Neural progenitor cell (in vitro differentiated cells): ENCODE measurements around the gene AP2M1. TPM values are rescaled to one million over a fixed set of nuclear protein-coding genes. Genes with fewer than 3 reads are reported as not detected.

Experiments
- DNase-seq: peaks from one replicate; pipeline ENCODE4 v3.0.0-alpha.2; 2016; ENCODE audit warnings: low spot score
- H2AFZ ChIP-seq: fragments of 200-600 bp; sonication (generic); replicated peaks from 2 replicates; pipeline ENCODE4 v1.6.1; 2016; ENCODE audit warnings: antibody characterized with exemption
- H3F3A ChIP-seq: fragments of 200-600 bp; sonication (generic); 2 replicates; pipeline ENCODE4 v1.6.1; 2016; ENCODE audit warnings: antibody characterized with exemption, low read depth
- H3K27ac ChIP-seq: fragments of 200-600 bp; sonication (generic); 2 replicates; pipeline ENCODE4 v1.5.1; 2016; ENCODE audit warnings: mild to moderate bottlenecking
- H3K27me3 ChIP-seq: fragments of 200-600 bp; sonication (generic); 2 replicates; pipeline ENCODE4 v1.6.1; 2016; ENCODE audit warnings: mild to moderate bottlenecking, moderate library complexity
- H3K36me3 ChIP-seq: fragments of 200-600 bp; sonication (generic); 2 replicates; pipeline ENCODE4 v1.5.1; 2016
- H3K4me1 ChIP-seq: fragments of 200-600 bp; sonication (generic); 2 replicates; pipeline ENCODE4 v1.6.1; 2016; ENCODE audit warnings: mixed run types
- H3K4me2 ChIP-seq: fragments of 200-600 bp; sonication (generic); 2 replicates; pipeline ENCODE4 v1.6.1; 2016
- H3K4me3 ChIP-seq: fragments of 200-600 bp; sonication (generic); 2 replicates; pipeline ENCODE4 v1.5.1; 2016
- H3K79me2 ChIP-seq: fragments of 200-600 bp; sonication (generic); 2 replicates; pipeline ENCODE4 v1.6.1; 2016; ENCODE audit warnings: low read depth
- H3K9ac ChIP-seq: fragments of 200-600 bp; sonication (generic); 2 replicates; pipeline ENCODE4 v1.6.1; 2016
- H3K9me3 ChIP-seq: fragments of 200-600 bp; sonication (generic); 2 replicates; pipeline ENCODE4 v1.5.1; 2016; ENCODE audit warnings: low read depth
- H4K20me1 ChIP-seq: fragments of 200-600 bp; sonication (generic); 2 replicates; pipeline ENCODE4 v1.6.1; 2016; ENCODE audit warnings: low read depth
- H3K27ac Mint-ChIP-seq: 3 replicates; pipeline ENCODE4 v1.8.0; 2021; ENCODE audit warnings: mixed read lengths
- H3K27me3 Mint-ChIP-seq: 2 replicates; pipeline ENCODE4 v1.8.0; 2022; ENCODE audit warnings: low read depth, mild to moderate bottlenecking, inconsistent platforms, moderate library complexity, mixed read lengths; ENCODE audit not compliant: insufficient read depth
- H3K36me3 Mint-ChIP-seq: 3 replicates; pipeline ENCODE4 v1.8.0; 2021; ENCODE audit warnings: mixed read lengths
- H3K4me1 Mint-ChIP-seq: 3 replicates; pipeline ENCODE4 v1.8.0; 2021; ENCODE audit warnings: mixed read lengths
- H3K4me3 Mint-ChIP-seq: 3 replicates; pipeline ENCODE4 v1.8.0; 2021; ENCODE audit warnings: mild to moderate bottlenecking, moderate library complexity, mixed read lengths
- H3K9me3 Mint-ChIP-seq: 3 replicates; pipeline ENCODE4 v1.8.0; 2020; ENCODE audit warnings: mixed read lengths
- EZH2 ChIP-seq: fragments of 200-600 bp; sonication (generic); IDR thresholded peaks from 2 replicates; pipeline ENCODE4 v1.6.1; 2017; ENCODE audit warnings: antibody characterized with exemption, mild to moderate bottlenecking, moderate library complexity
- EZH2phosphoT487 ChIP-seq: fragments of 200-600 bp; sonication (generic); IDR thresholded peaks from 2 replicates; pipeline ENCODE4 v1.6.1; 2017; ENCODE audit warnings: antibody characterized with exemption
- total RNA-seq: library from RNA; depleted of rRNA; stranded (reverse); fragments of >200 nt; gene quantifications from 2 replicates; pipeline ENCODE4 v1.2.3, GENCODE V29; 2015; ENCODE audit warnings: low replicate concordance
- TF ChIP-seq, protein P1 (sequence below): fragments of 200-600 bp; sonication (generic); IDR thresholded peaks from 2 replicates; pipeline ENCODE4 v1.5.1; 2017; ENCODE audit warnings: antibody characterized with exemption, mild to moderate bottlenecking

Gene AP2M1
- total RNA-seq, 1 donor from 2014 or later, result 309 TPM

DNA sequence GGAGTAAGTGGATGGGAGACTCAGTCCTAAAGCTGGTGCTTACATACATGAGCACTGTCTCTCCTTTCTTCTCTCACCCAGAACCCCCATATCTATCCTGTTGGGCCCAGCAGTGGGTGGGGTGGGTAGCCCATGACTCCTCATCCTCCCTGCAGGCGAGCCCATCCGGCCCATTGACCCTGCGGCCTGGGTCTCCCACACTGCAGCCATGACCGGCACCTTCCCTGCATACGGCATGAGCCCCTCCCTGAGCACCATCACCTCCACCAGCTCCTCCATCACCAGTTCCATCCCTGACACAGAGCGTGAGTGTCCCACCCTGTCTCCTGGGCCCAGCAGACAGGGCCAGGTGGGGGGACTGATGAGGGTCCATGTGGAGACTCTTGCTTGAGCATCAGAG lies 8.0 kb upstream of the AP2M1 start:
- H3K9ac ChIP-seq, result no peak overlapping the region
- Mint-ChIP-seq H3K36me3 (peaks cover 31% of the 10 kb centered on the region), H3K9me3 (no peaks in the 10 kb centered on the region), H3K4me3 (no peak overlapping the region), H3K27me3 (no peaks in the 10 kb centered on the region), H3K27ac (no peak overlapping the region), H3K4me1 (peaks cover under 1% of the 10 kb centered on the region)
- no peak overlapping the region for H3K4me3 ChIP-seq
- no peaks in the 10 kb centered on the region for H3K27me3 ChIP-seq
- no peaks in the 10 kb centered on the region for H3K36me3 ChIP-seq
- H3K4me2 ChIP-seq, result no peak overlapping the region
- peaks cover 10% of the 10 kb centered on the region for H3K79me2 ChIP-seq
- no peak for DNase-seq
- peaks cover 19% of the 10 kb centered on the region for H4K20me1 ChIP-seq
- no peaks in the 10 kb centered on the region for H3F3A ChIP-seq
- no peak for TF ChIP-seq EZH2
- TF ChIP-seq, protein P1, sequence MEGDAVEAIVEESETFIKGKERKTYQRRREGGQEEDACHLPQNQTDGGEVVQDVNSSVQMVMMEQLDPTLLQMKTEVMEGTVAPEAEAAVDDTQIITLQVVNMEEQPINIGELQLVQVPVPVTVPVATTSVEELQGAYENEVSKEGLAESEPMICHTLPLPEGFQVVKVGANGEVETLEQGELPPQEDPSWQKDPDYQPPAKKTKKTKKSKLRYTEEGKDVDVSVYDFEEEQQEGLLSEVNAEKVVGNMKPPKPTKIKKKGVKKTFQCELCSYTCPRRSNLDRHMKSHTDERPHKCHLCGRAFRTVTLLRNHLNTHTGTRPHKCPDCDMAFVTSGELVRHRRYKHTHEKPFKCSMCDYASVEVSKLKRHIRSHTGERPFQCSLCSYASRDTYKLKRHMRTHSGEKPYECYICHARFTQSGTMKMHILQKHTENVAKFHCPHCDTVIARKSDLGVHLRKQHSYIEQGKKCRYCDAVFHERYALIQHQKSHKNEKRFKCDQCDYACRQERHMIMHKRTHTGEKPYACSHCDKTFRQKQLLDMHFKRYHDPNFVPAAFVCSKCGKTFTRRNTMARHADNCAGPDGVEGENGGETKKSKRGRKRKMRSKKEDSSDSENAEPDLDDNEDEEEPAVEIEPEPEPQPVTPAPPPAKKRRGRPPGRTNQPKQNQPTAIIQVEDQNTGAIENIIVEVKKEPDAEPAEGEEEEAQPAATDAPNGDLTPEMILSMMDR, result no peak
- TF ChIP-seq EZH2phosphoT487, result no peak
- no peak overlapping the region for H3K27ac ChIP-seq
- no peaks in the 10 kb centered on the region for H3K4me1 ChIP-seq
- no peaks in the 10 kb centered on the region for H3K9me3 ChIP-seq
- H2AFZ ChIP-seq, result no peak overlapping the region

DNA sequence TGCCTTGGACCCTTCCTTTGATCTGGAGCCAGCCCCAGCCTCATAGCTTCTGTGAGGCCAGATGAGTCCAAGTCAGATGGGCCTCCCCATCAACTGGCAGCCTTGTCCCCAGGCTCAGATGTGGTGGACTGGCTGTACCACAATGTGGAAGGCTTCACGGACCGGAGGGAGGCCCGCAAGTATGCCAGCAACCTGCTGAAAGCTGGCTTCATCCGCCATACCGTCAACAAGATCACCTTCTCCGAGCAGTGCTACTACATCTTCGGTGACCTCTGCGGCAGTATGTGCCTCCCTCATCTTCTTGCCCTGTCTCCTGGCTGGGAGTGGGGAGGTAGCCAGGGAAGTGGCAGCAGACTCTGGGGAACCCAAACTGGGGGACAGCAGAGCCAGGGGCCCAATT lies 6.9 kb upstream of the AP2M1 start:
- no peak overlapping the region for H3K27ac ChIP-seq
- H3K4me3 ChIP-seq, result no peak overlapping the region
- peaks cover 35% of the 10 kb centered on the region for H3K36me3 Mint-ChIP-seq
- no peak for DNase-seq
- no peaks in the 10 kb centered on the region for H3K4me1 ChIP-seq
- no peak overlapping the region for H3K27ac Mint-ChIP-seq
- peaks cover 8% of the 10 kb centered on the region for H4K20me1 ChIP-seq
- no peak overlapping the region for H3K4me2 ChIP-seq
- peaks cover 3% of the 10 kb centered on the region for H3K4me1 Mint-ChIP-seq
- H3K27me3 ChIP-seq, result no peaks in the 10 kb centered on the region
- no peak overlapping the region for H3K9ac ChIP-seq
- H3K4me3 Mint-ChIP-seq, result no peak overlapping the region
- H3K36me3 ChIP-seq, result no peaks in the 10 kb centered on the region
- no peaks in the 10 kb centered on the region for H3K79me2 ChIP-seq
- no peaks in the 10 kb centered on the region for H3K9me3 Mint-ChIP-seq
- no peaks in the 10 kb centered on the region for H3K27me3 Mint-ChIP-seq
- no peaks in the 10 kb centered on the region for H3F3A ChIP-seq
- no peak overlapping the region for H2AFZ ChIP-seq
- no peak for TF ChIP-seq EZH2
- no peak for TF ChIP-seq EZH2phosphoT487
- TF ChIP-seq, protein P1, result no peak
- no peaks in the 10 kb centered on the region for H3K9me3 ChIP-seq

DNA sequence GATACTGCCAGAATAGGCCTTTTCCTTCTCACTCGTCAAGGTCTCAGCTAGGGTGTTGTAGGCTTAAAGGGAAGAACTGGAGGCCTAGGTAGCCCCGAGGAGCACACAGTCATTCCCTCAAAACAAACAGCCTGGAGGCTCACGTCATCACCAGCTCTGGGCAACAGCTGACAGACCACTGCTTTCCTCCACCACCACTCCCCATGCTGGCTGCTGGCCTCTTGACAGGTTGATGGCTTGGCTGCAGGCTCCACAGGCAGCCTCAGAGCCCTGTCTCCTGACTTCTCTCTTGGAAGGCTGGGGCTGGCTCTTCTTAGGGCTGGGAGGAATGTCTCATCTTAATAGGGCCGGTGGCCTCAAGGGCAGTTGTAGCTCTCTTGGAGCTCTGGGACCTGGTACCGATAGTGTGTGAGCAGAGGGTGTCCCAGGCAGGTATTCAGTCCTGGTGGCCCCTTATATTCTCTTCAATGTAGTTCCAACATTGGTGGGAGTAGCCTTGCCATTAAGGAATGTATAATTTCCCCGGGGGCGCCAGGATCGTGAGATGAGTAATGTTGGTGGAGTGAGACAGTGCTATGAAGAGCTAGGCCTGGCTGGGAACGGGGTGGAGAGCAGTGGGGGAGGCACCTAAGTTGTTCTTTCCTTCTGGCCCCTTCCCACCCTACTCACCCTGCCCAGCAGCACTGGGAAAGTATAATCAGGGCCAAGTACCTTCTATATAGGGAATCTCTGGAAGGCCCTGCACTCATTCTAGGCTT lies 6.1 kb upstream of the AP2M1 start:
- H2AFZ ChIP-seq, result no peak overlapping the region
- Mint-ChIP-seq H3K36me3 (peaks cover 38% of the 10 kb centered on the region), H3K4me1 (peaks cover 3% of the 10 kb centered on the region), H3K27ac (no peak overlapping the region), H3K4me3 (no peak overlapping the region), H3K27me3 (no peaks in the 10 kb centered on the region), H3K9me3 (no peaks in the 10 kb centered on the region)
- no peaks in the 10 kb centered on the region for H3K36me3 ChIP-seq
- H3K9ac ChIP-seq, result no peak overlapping the region
- H3K9me3 ChIP-seq, result no peaks in the 10 kb centered on the region
- H3K4me3 ChIP-seq, result no peak overlapping the region
- H3K4me2 ChIP-seq, result no peak overlapping the region
- H3K27ac ChIP-seq, result no peak overlapping the region
- H3F3A ChIP-seq, result peaks cover under 1% of the 10 kb centered on the region
- no peaks in the 10 kb centered on the region for H3K4me1 ChIP-seq
- TF ChIP-seq, protein P1, result no peak
- no peak for TF ChIP-seq EZH2phosphoT487
- no peak for TF ChIP-seq EZH2
- H3K27me3 ChIP-seq, result no peaks in the 10 kb centered on the region
- H4K20me1 ChIP-seq, result peaks cover 5% of the 10 kb centered on the region
- no peaks in the 10 kb centered on the region for H3K79me2 ChIP-seq
- no peak for DNase-seq
